NCI-H82 (cell line): Measurements from ENCODE around the gene RPS29.

ENCODE experiments used
- DNase-seq: peaks from one replicate; lab custom pipeline; 2025; lab: John Stamatoyannopoulos, UW

The RPS29 gene

GRCh38 chr14:49550286-49551184 lies 35.6 kb downstream of the RPS29 start:
- peak; percentile 66 for DNase-seq

- peak; percentile 85 for DNase-seq
These were observed 36.3 kb downstream of the RPS29 start for GRCh38 chr14:49549881-49550280.

GRCh38 chr14:49549446-49549845 lies 36.7 kb downstream of the RPS29 start:
- no peak for DNase-seq

GRCh38 chr14:49546766-49547165 lies 39.4 kb downstream of the RPS29 start:
- DNase-seq, result no peak

GRCh38 chr14:49545716-49546115 lies 40.5 kb downstream of the RPS29 start:
- no peak for DNase-seq

GRCh38 chr14:49545071-49545470 lies 41.1 kb downstream of the RPS29 start:
- no peak for DNase-seq

GRCh38 chr14:49541049-49541448 lies 45.1 kb downstream of the RPS29 start:
- no peak for DNase-seq

- no peak for DNase-seq
These were observed 47.3 kb downstream of the RPS29 start for GRCh38 chr14:49538852-49539251.
